Ectodermal cell (in vitro differentiated cells): Measurements from ENCODE around the gene PCDHGA9. TPM values are rescaled to one million over a fixed set of nuclear protein-coding genes. Genes with fewer than 3 reads are reported as not detected.

Source experiments
- H3K27ac ChIP-seq: 2 replicates; pipeline ENCODE4 v1.7.0; 2013; ENCODE audit warnings: mild to moderate bottlenecking, low read depth, low read length; ENCODE audit not compliant: insufficient read depth, poor library complexity, severe bottlenecking
- H3K27me3 ChIP-seq: 2 replicates; pipeline ENCODE4 v1.7.0; 2013; ENCODE audit warnings: mild to moderate bottlenecking, low read length; ENCODE audit not compliant: insufficient read depth, control insufficient read depth, poor library complexity, severe bottlenecking
- H3K36me3 ChIP-seq: one replicate; pipeline ENCODE4 v1.7.0; 2013; ENCODE audit warnings: low read length; ENCODE audit not compliant: control insufficient read depth, insufficient read depth
- H3K4me1 ChIP-seq: one replicate; pipeline ENCODE4 v1.7.0; 2013; ENCODE audit warnings: low read length; ENCODE audit not compliant: control insufficient read depth, insufficient read depth
- H3K4me3 ChIP-seq: 2 replicates; pipeline ENCODE4 v1.7.0; 2013; ENCODE audit warnings: low read depth, low read length, control low read depth; ENCODE audit not compliant: insufficient read depth
- H3K9me3 ChIP-seq: 2 replicates; pipeline ENCODE4 v1.7.0; 2013; ENCODE audit warnings: mild to moderate bottlenecking, low read length, moderate library complexity; ENCODE audit not compliant: control insufficient read depth
- WGBS, 2 experiments: methylation state at CpG; one replicate each; pipeline ENCODE4 v1.1.7; 2013; ENCODE audit warnings: missing lambda C conversion rate in 2 of 2; 5-methylcytosine and 5-hydroxymethylcytosine counted together
- polyA plus RNA-seq, 4 experiments: library from polyadenylated mRNA; stranded (reverse); fragments of 50-300 nt; gene quantifications; one replicate each; pipeline ENCODE4 v1.2.3, GENCODE V29; 2013

Gene PCDHGA9
- polyA plus RNA-seq (2013, experiment 1 of 4), result 1.1 TPM
- 0.68 TPM for polyA plus RNA-seq (2013, experiment 2 of 4)
- polyA plus RNA-seq (2013, experiment 3 of 4), result 1.0 TPM
- 1.1 TPM for polyA plus RNA-seq (2013, experiment 4 of 4)

- Histone ChIP-seq H3K27ac (no peak within 1 kb of the TSS), H3K4me1 (no peaks in the 10 kb centered on the region), H3K27me3 (no peaks in the 10 kb centered on the region), H3K4me3 (no peak within 1 kb of the TSS), H3K36me3 (no peaks in the 10 kb centered on the region), H3K9me3 (peaks cover 3% of the 10 kb centered on the region)
- WGBS, 2 experiments, result 95% methylated on average over 27 of the region's 27 CpGs
These were observed at the start of gene PCDHGA9 for GRCh38 chr5:141402553-141403243. Gene PCDHGA9 (plus strand): TSS chr5:141402778. CDS start chr5:141402953, 175 bp downstream.

GRCh38 chr5:141354900-141355469 lies 47.6 kb upstream of the PCDHGA9 start, which contains the start of gene PCDHGA4:
Gene PCDHGA4 (plus strand): TSS chr5:141355021. CDS start chr5:141355108, 87 bp downstream.
- no peak within 1 kb of the TSS for H3K4me3 ChIP-seq
- H3K27me3 ChIP-seq, result no peaks in the 10 kb centered on the region
- 94% methylated on average over 29 of the region's 29 CpGs for WGBS, 2 experiments
- peaks cover 2% of the 10 kb centered on the region for H3K9me3 ChIP-seq
- no peaks in the 10 kb centered on the region for H3K36me3 ChIP-seq
- H3K27ac ChIP-seq, result no peak within 1 kb of the TSS
- H3K4me1 ChIP-seq, result no peaks in the 10 kb centered on the region

- no peak overlapping the region for H3K27ac ChIP-seq
- no peaks in the 10 kb centered on the region for H3K27me3 ChIP-seq
- H3K4me1 ChIP-seq, result no peaks in the 10 kb centered on the region
- no peaks in the 10 kb centered on the region for H3K36me3 ChIP-seq
- WGBS, 2 experiments, result 96 to 97% methylated on average over 24 of the region's 24 CpGs
- H3K4me3 ChIP-seq, result no peak overlapping the region
- H3K9me3 ChIP-seq, result peaks cover 5% of the 10 kb centered on the region
These were observed 46.9 kb upstream of the PCDHGA9 start for GRCh38 chr5:141355641-141356040.

- 90% methylated on average over 5 of the region's 5 CpGs for WGBS, 2 experiments
- no peak overlapping the region for H3K4me3 ChIP-seq
- H3K27me3 ChIP-seq, result no peaks in the 10 kb centered on the region
- no peaks in the 10 kb centered on the region for H3K4me1 ChIP-seq
- H3K9me3 ChIP-seq, result peaks cover 5% of the 10 kb centered on the region
- H3K27ac ChIP-seq, result no peak overlapping the region
- H3K36me3 ChIP-seq, result no peaks in the 10 kb centered on the region
These were observed 46.4 kb upstream of the PCDHGA9 start for GRCh38 chr5:141356133-141356532.

GRCh38 chr5:141356950-141357349 lies 45.6 kb upstream of the PCDHGA9 start:
- no peak overlapping the region for H3K4me3 ChIP-seq
- peaks cover 5% of the 10 kb centered on the region for H3K9me3 ChIP-seq

GRCh38 chr5:141359790-141360426 lies 42.7 kb upstream of the PCDHGA9 start, which contains the start of gene PCDHGB2:
Gene PCDHGB2 (plus strand): TSS chr5:141359994. CDS start chr5:141360136, 142 bp downstream.
- H3K4me3 ChIP-seq, result no peak within 1 kb of the TSS
- no peak within 1 kb of the TSS for H3K27ac ChIP-seq
- WGBS, 2 experiments, result 89 to 91% methylated on average over 24 of the region's 24 CpGs
- peaks cover 4% of the 10 kb centered on the region for H3K9me3 ChIP-seq
- H3K4me1 ChIP-seq, result no peaks in the 10 kb centered on the region
- no peaks in the 10 kb centered on the region for H3K27me3 ChIP-seq
- peaks cover 4% of the 10 kb centered on the region for H3K36me3 ChIP-seq

More at GRCh38 chr5:141356950-141357349, 45.6 kb upstream of the PCDHGA9 start:
- Histone ChIP-seq H3K36me3 (no peaks in the 10 kb centered on the region), H3K27me3 (no peaks in the 10 kb centered on the region), H3K27ac (no peak overlapping the region), H3K4me1 (no peaks in the 10 kb centered on the region)
- 95% methylated on average over 19 of the region's 19 CpGs for WGBS, 2 experiments

GRCh38 chr5:141360685-141361084 lies 41.9 kb upstream of the PCDHGA9 start:
- H3K9me3 ChIP-seq, result peaks cover 4% of the 10 kb centered on the region
- no peaks in the 10 kb centered on the region for H3K27me3 ChIP-seq
- H3K27ac ChIP-seq, result no peak overlapping the region

GRCh38 chr5:141362719-141363118 lies 39.9 kb upstream of the PCDHGA9 start:
- Histone ChIP-seq H3K4me1 (no peaks in the 10 kb centered on the region), H3K9me3 (peaks cover 4% of the 10 kb centered on the region), H3K4me3 (no peak overlapping the region), H3K27ac (no peak overlapping the region), H3K36me3 (peaks cover 4% of the 10 kb centered on the region), H3K27me3 (no peaks in the 10 kb centered on the region)

More at GRCh38 chr5:141360685-141361084, 41.9 kb upstream of the PCDHGA9 start:
- WGBS, 2 experiments, result 93 to 95% methylated on average over 15 of the region's 15 CpGs
- no peaks in the 10 kb centered on the region for H3K4me1 ChIP-seq
- H3K36me3 ChIP-seq, result peaks cover 4% of the 10 kb centered on the region
- no peak overlapping the region for H3K4me3 ChIP-seq

GRCh38 chr5:141363952-141364660 lies 38.5 kb upstream of the PCDHGA9 start, which contains the start of gene PCDHGA5:
Gene PCDHGA5 (plus strand): TSS chr5:141364162. CDS start chr5:141364331, 169 bp downstream.
- Histone ChIP-seq H3K4me1 (no peaks in the 10 kb centered on the region), H3K27ac (no peak within 1 kb of the TSS), H3K4me3 (no peak within 1 kb of the TSS), H3K9me3 (peaks cover 4% of the 10 kb centered on the region), H3K27me3 (no peaks in the 10 kb centered on the region), H3K36me3 (peaks cover 4% of the 10 kb centered on the region)
- 96% methylated on average over 32 to 34 of the region's 34 CpGs for WGBS, 2 experiments
